Measurements from ENCODE around the gene CASZ1. TPM values are rescaled to one million over a fixed set of nuclear protein-coding genes. Genes with fewer than 3 reads are reported as not detected.

Gene CASZ1
- total RNA-seq, 2 experiments from 2014 or later, result 2.9 to 4.1 TPM

GRCh38 chr1:10744654-10745238 is 51.7 kb downstream of the CASZ1 start:
- ChIA-PET CTCF (interaction anchor here (0.7 kb wide), 1 partner anchor 122 kb away, joined by 3 read pairs; no protein-coding TSS in a partner anchor), POLR2A (no interaction called here)
- H3K4me3 Mint-ChIP-seq, result no peak overlapping the region
- no peaks in the 10 kb centered on the region for H3K4me1 Mint-ChIP-seq (ENCODE audit: low read depth)
- H3K27me3 Mint-ChIP-seq, result no peaks in the 10 kb centered on the region
- H3K27ac Mint-ChIP-seq, result no peak overlapping the region
- TF ChIP-seq, protein P1, sequence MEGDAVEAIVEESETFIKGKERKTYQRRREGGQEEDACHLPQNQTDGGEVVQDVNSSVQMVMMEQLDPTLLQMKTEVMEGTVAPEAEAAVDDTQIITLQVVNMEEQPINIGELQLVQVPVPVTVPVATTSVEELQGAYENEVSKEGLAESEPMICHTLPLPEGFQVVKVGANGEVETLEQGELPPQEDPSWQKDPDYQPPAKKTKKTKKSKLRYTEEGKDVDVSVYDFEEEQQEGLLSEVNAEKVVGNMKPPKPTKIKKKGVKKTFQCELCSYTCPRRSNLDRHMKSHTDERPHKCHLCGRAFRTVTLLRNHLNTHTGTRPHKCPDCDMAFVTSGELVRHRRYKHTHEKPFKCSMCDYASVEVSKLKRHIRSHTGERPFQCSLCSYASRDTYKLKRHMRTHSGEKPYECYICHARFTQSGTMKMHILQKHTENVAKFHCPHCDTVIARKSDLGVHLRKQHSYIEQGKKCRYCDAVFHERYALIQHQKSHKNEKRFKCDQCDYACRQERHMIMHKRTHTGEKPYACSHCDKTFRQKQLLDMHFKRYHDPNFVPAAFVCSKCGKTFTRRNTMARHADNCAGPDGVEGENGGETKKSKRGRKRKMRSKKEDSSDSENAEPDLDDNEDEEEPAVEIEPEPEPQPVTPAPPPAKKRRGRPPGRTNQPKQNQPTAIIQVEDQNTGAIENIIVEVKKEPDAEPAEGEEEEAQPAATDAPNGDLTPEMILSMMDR (IDR thresholded peaks at IDR 0.05), result no peak
- DNase-seq (no peak), ATAC-seq (no peak)
- intact Hi-C loops (cut with micrococcal nuclease), result no loop called here
- no peaks in the 10 kb centered on the region for H3K36me3 Mint-ChIP-seq (ENCODE audit: low read depth)
- H3K9me3 Mint-ChIP-seq, result no peaks in the 10 kb centered on the region

- TF ChIP-seq, protein P1 (IDR thresholded peaks at IDR 0.05), result no peak
- H3K27me3 Mint-ChIP-seq, result no peaks in the 10 kb centered on the region
- no peak overlapping the region for H3K27ac Mint-ChIP-seq
- no peak overlapping the region for H3K4me3 Mint-ChIP-seq
- ChIA-PET CTCF (no interaction called here), POLR2A (no interaction called here)
- H3K36me3 Mint-ChIP-seq (ENCODE audit: low read depth), result no peaks in the 10 kb centered on the region
- no peaks in the 10 kb centered on the region for H3K9me3 Mint-ChIP-seq
- ATAC-seq (no peak), DNase-seq (no peak)
- no peaks in the 10 kb centered on the region for H3K4me1 Mint-ChIP-seq (ENCODE audit: low read depth)
- intact Hi-C loops (cut with micrococcal nuclease), result no loop called here
These were observed 52.4 kb downstream of the CASZ1 start for GRCh38 chr1:10744029-10744428.

DNA sequence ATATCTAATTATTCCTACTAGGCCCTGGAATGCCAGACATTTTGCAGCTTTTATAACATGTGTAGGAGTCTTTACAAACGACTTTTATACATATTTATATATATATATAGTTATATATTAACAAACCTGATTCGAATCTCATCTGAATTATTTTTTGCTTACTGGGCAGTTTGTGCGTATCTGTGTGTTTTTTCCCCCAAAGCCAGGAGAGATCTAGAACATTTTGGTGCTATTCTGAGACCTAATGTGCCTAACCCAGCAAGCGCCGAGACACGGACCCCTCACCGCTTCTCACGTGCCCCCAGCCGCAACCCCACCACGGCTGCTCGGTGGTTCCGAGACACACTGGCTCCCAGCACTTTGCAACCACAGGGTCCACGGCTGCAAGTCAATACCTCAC is 54.8 kb downstream of the CASZ1 start:
- ATAC-seq, result no peak
- intact Hi-C loops (cut with micrococcal nuclease), result no loop called here
- Mint-ChIP-seq H3K27ac (no peak overlapping the region), H3K36me3 (ENCODE audit: low read depth) (no peaks in the 10 kb centered on the region), H3K9me3 (no peaks in the 10 kb centered on the region), H3K4me1 (ENCODE audit: low read depth) (no peaks in the 10 kb centered on the region), H3K4me3 (no peak overlapping the region), H3K27me3 (no peaks in the 10 kb centered on the region)
- no peak for DNase-seq
- CTCF ChIA-PET, result no interaction called here
- POLR2A ChIA-PET, result no interaction called here
- TF ChIP-seq, protein P1 (IDR thresholded peaks at IDR 0.05), result no peak

DNA sequence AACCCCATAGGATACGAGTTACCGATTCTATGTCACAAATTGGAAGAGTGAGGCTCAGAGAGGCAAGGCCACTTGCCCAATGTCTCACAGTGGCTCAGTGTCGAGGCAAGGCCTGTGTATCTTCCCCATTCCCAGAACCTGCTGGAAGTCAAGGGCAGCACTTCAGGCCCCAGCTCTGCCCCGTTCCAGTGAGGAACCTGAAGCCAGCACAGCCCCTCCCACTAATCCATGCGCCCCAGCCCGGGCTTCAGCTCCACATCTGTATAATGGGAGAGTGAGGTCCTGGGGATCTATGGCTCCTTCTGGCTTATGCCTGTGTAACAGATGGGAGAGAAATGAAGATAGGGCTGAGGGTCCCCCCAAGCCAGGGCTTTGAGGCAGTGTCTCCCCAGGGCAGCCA is 56.3 kb downstream of the CASZ1 start:
- TF ChIP-seq, protein P1 (IDR thresholded peaks at IDR 0.05), result no peak
- Mint-ChIP-seq H3K36me3 (ENCODE audit: low read depth) (no peaks in the 10 kb centered on the region), H3K27ac (no peak overlapping the region), H3K4me3 (no peak overlapping the region), H3K27me3 (no peaks in the 10 kb centered on the region), H3K9me3 (no peaks in the 10 kb centered on the region), H3K4me1 (ENCODE audit: low read depth) (no peaks in the 10 kb centered on the region)
- DNase-seq (no peak), ATAC-seq (no peak)
- intact Hi-C loops (cut with micrococcal nuclease), result no loop called here
- CTCF ChIA-PET, result no interaction called here
- POLR2A ChIA-PET, result interaction anchor here (1.0 kb wide), 1 partner anchor 22 kb away, joined by 3 read pairs; no protein-coding TSS in a partner anchor

DNA sequence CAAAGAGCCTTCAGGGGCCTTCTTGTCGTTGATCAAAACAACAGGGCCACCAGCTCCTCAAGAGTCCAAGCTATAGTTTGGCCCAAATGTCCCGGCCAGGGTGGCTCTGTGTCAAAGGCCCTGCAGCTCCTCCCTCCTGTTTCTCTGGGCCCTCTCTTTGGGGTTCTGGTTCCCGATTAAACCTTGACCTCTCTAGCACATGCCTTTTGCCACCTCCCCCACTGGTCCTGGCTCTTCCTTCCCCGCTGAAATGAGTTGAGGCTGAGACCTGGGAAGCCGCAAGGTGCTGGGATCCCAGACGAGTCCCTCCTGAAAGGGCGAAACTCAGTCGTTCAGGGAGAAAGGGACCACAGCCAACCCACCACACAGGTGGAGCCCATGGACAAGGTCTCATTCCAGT is 56.9 kb downstream of the CASZ1 start:
- ChIA-PET POLR2A (no interaction called here), CTCF (interaction anchor here (1.2 kb wide), 1 partner anchor 9 kb away, joined by 5 read pairs; no protein-coding TSS in a partner anchor)
- Mint-ChIP-seq H3K36me3 (ENCODE audit: low read depth) (no peaks in the 10 kb centered on the region), H3K27ac (no peak overlapping the region), H3K4me1 (ENCODE audit: low read depth) (peaks cover 1% of the 10 kb centered on the region), H3K9me3 (no peaks in the 10 kb centered on the region), H3K27me3 (peaks cover 1% of the 10 kb centered on the region), H3K4me3 (no peak overlapping the region)
- intact Hi-C loops (cut with micrococcal nuclease), result no loop called here
- DNase-seq (no peak), ATAC-seq (no peak)
- TF ChIP-seq, protein P1 (IDR thresholded peaks at IDR 0.05), result no peak
